ENCODE measurements around the gene NIPAL4.

Gene NIPAL4

GRCh38 chr5:157454273-157454672 is 5.7 kb upstream of the NIPAL4 start:
- Mint-ChIP-seq H3K27ac (no peak overlapping the region), H3K4me1 (ENCODE audit: low read depth) (peaks cover 4% of the 10 kb centered on the region), H3K9me3 (no peaks in the 10 kb centered on the region), H3K4me3 (no peak overlapping the region), H3K36me3 (ENCODE audit: low read depth) (no peaks in the 10 kb centered on the region), H3K27me3 (ENCODE audit: low read depth) (peaks cover 1% of the 10 kb centered on the region)

- no peaks in the 10 kb centered on the region for H3K9me3 Mint-ChIP-seq
- H3K4me3 Mint-ChIP-seq, result no peak overlapping the region
- H3K36me3 Mint-ChIP-seq (ENCODE audit: low read depth), result no peaks in the 10 kb centered on the region
- no peak overlapping the region for H3K27ac Mint-ChIP-seq
- H3K27me3 Mint-ChIP-seq (ENCODE audit: low read depth), result peaks cover 5% of the 10 kb centered on the region
- H3K4me1 Mint-ChIP-seq (ENCODE audit: low read depth), result peaks cover 4% of the 10 kb centered on the region
Measured at GRCh38 chr5:157455057-157455456, 5.0 kb upstream of the NIPAL4 start.

GRCh38 chr5:157456301-157456700 is 3.7 kb upstream of the NIPAL4 start:
- no peaks in the 10 kb centered on the region for H3K9me3 Mint-ChIP-seq
- peaks cover 16% of the 10 kb centered on the region for H3K27me3 Mint-ChIP-seq (ENCODE audit: low read depth)
- peaks cover 14% of the 10 kb centered on the region for H3K4me1 Mint-ChIP-seq (ENCODE audit: low read depth)
- no peak overlapping the region for H3K4me3 Mint-ChIP-seq
- no peaks in the 10 kb centered on the region for H3K36me3 Mint-ChIP-seq (ENCODE audit: low read depth)
- no peak overlapping the region for H3K27ac Mint-ChIP-seq

- H3K36me3 Mint-ChIP-seq (ENCODE audit: low read depth), result no peaks in the 10 kb centered on the region
- no peak overlapping the region for H3K27ac Mint-ChIP-seq
- no peaks in the 10 kb centered on the region for H3K9me3 Mint-ChIP-seq
- H3K27me3 Mint-ChIP-seq (ENCODE audit: low read depth), result peaks cover 18% of the 10 kb centered on the region
- peaks cover 16% of the 10 kb centered on the region for H3K4me1 Mint-ChIP-seq (ENCODE audit: low read depth)
- no peak overlapping the region for H3K4me3 Mint-ChIP-seq
Measured at GRCh38 chr5:157457391-157457790, 2.6 kb upstream of the NIPAL4 start.

- H3K27ac Mint-ChIP-seq, result no peak overlapping the region
- no peak overlapping the region for H3K4me3 Mint-ChIP-seq
- H3K27me3 Mint-ChIP-seq (ENCODE audit: low read depth), result peaks cover 18% of the 10 kb centered on the region
- peaks cover 21% of the 10 kb centered on the region for H3K4me1 Mint-ChIP-seq (ENCODE audit: low read depth)
- H3K36me3 Mint-ChIP-seq (ENCODE audit: low read depth), result peaks cover 5% of the 10 kb centered on the region
- H3K9me3 Mint-ChIP-seq, result no peaks in the 10 kb centered on the region
Measured at GRCh38 chr5:157458835-157459234, 1.2 kb upstream of the NIPAL4 start.

GRCh38 chr5:157460921-157461792 is 1.1 kb downstream of the NIPAL4 start:
- Mint-ChIP-seq H3K4me1 (ENCODE audit: low read depth) (peaks cover 40% of the 10 kb centered on the region), H3K4me3 (peak overlapping the region; percentile 56), H3K9me3 (no peaks in the 10 kb centered on the region), H3K27me3 (ENCODE audit: low read depth) (peaks cover 18% of the 10 kb centered on the region), H3K27ac (peak overlapping the region; percentile 57), H3K36me3 (ENCODE audit: low read depth) (peaks cover 19% of the 10 kb centered on the region)

GRCh38 chr5:157463081-157463480 is 3.1 kb downstream of the NIPAL4 start:
- H3K9me3 Mint-ChIP-seq, result no peaks in the 10 kb centered on the region
- peaks cover 18% of the 10 kb centered on the region for H3K27me3 Mint-ChIP-seq (ENCODE audit: low read depth)
- H3K36me3 Mint-ChIP-seq (ENCODE audit: low read depth), result peaks cover 23% of the 10 kb centered on the region
- no peak overlapping the region for H3K27ac Mint-ChIP-seq
- peaks cover 45% of the 10 kb centered on the region for H3K4me1 Mint-ChIP-seq (ENCODE audit: low read depth)
- H3K4me3 Mint-ChIP-seq, result no peak overlapping the region

GRCh38 chr5:157463621-157464518 is 3.9 kb downstream of the NIPAL4 start:
- Mint-ChIP-seq H3K4me3 (peak overlapping the region; percentile 3), H3K36me3 (ENCODE audit: low read depth) (peaks cover 23% of the 10 kb centered on the region), H3K9me3 (no peaks in the 10 kb centered on the region), H3K27ac (peak overlapping the region; percentile 56), H3K4me1 (ENCODE audit: low read depth) (peaks cover 45% of the 10 kb centered on the region), H3K27me3 (ENCODE audit: low read depth) (peaks cover 18% of the 10 kb centered on the region)

- Mint-ChIP-seq H3K4me3 (no peak overlapping the region), H3K36me3 (ENCODE audit: low read depth) (peaks cover 23% of the 10 kb centered on the region), H3K9me3 (no peaks in the 10 kb centered on the region), H3K4me1 (ENCODE audit: low read depth) (peaks cover 45% of the 10 kb centered on the region), H3K27ac (peak overlapping the region; percentile 56), H3K27me3 (ENCODE audit: low read depth) (peaks cover 13% of the 10 kb centered on the region)
Measured at GRCh38 chr5:157464519-157465171, 4.6 kb downstream of the NIPAL4 start.

GRCh38 chr5:157468293-157468965 is 8.4 kb downstream of the NIPAL4 start:
- no peak overlapping the region for H3K4me3 Mint-ChIP-seq
- no peak overlapping the region for H3K27ac Mint-ChIP-seq
- no peaks in the 10 kb centered on the region for H3K9me3 Mint-ChIP-seq
- no peaks in the 10 kb centered on the region for H3K27me3 Mint-ChIP-seq (ENCODE audit: low read depth)
- H3K4me1 Mint-ChIP-seq (ENCODE audit: low read depth), result peaks cover 46% of the 10 kb centered on the region
- peaks cover 44% of the 10 kb centered on the region for H3K36me3 Mint-ChIP-seq (ENCODE audit: low read depth)

- peaks cover 43% of the 10 kb centered on the region for H3K4me1 Mint-ChIP-seq (ENCODE audit: low read depth)
- H3K27ac Mint-ChIP-seq, result no peak overlapping the region
- no peak overlapping the region for H3K4me3 Mint-ChIP-seq
- peaks cover 42% of the 10 kb centered on the region for H3K36me3 Mint-ChIP-seq (ENCODE audit: low read depth)
- H3K27me3 Mint-ChIP-seq (ENCODE audit: low read depth), result no peaks in the 10 kb centered on the region
- no peaks in the 10 kb centered on the region for H3K9me3 Mint-ChIP-seq
Measured at GRCh38 chr5:157469073-157469472, 9.1 kb downstream of the NIPAL4 start.

- peaks cover 38% of the 10 kb centered on the region for H3K4me1 Mint-ChIP-seq (ENCODE audit: low read depth)
- no peak overlapping the region for H3K27ac Mint-ChIP-seq
- no peaks in the 10 kb centered on the region for H3K27me3 Mint-ChIP-seq (ENCODE audit: low read depth)
Measured at GRCh38 chr5:157469687-157470086, 9.7 kb downstream of the NIPAL4 start.

GRCh38 chr5:157470631-157471030 is 10.6 kb downstream of the NIPAL4 start:
- peak overlapping the region; percentile 49 for H3K27ac Mint-ChIP-seq
- no peaks in the 10 kb centered on the region for H3K9me3 Mint-ChIP-seq
- H3K4me1 Mint-ChIP-seq (ENCODE audit: low read depth), result peaks cover 32% of the 10 kb centered on the region
- H3K27me3 Mint-ChIP-seq (ENCODE audit: low read depth), result no peaks in the 10 kb centered on the region
- H3K36me3 Mint-ChIP-seq (ENCODE audit: low read depth), result peaks cover 44% of the 10 kb centered on the region
- no peak overlapping the region for H3K4me3 Mint-ChIP-seq

More at GRCh38 chr5:157469687-157470086, 9.7 kb downstream of the NIPAL4 start:
- H3K9me3 Mint-ChIP-seq, result no peaks in the 10 kb centered on the region
- H3K36me3 Mint-ChIP-seq (ENCODE audit: low read depth), result peaks cover 41% of the 10 kb centered on the region
- no peak overlapping the region for H3K4me3 Mint-ChIP-seq

- H3K27me3 Mint-ChIP-seq (ENCODE audit: low read depth), result no peaks in the 10 kb centered on the region
- peaks cover 24% of the 10 kb centered on the region for H3K4me1 Mint-ChIP-seq (ENCODE audit: low read depth)
- H3K36me3 Mint-ChIP-seq (ENCODE audit: low read depth), result peaks cover 44% of the 10 kb centered on the region
- no peak overlapping the region for H3K27ac Mint-ChIP-seq
- H3K9me3 Mint-ChIP-seq, result no peaks in the 10 kb centered on the region
- no peak overlapping the region for H3K4me3 Mint-ChIP-seq
Measured at GRCh38 chr5:157471709-157472108, 11.7 kb downstream of the NIPAL4 start.
